ENCODE measurements around the gene BSN. TPM values are rescaled to one million over a fixed set of nuclear protein-coding genes. Genes with fewer than 3 reads are reported as not detected.
"Not testable (repeated sequence)": the region's sequence is repeated elsewhere in the genome, so short reads cannot be mapped to it uniquely, and the experiment has no call there.

Gene BSN
- total and polyA plus RNA-seq, 8 donors, result 0.26 to 1.1 (median 0.84) TPM

- peaks cover 0 to 86% of the 10 kb centered on the region in 2 donors for H3K36me3 ChIP-seq
- intact Hi-C loops (cut with DNase I), result no loop called here
- H3K27ac ChIP-seq, result no peak overlapping the region
- H3K4me1 ChIP-seq, result peaks cover 0 to 9% of the 10 kb centered on the region in 2 donors
- H3K27me3 ChIP-seq, result peaks cover 0 to 13% of the 10 kb centered on the region in 2 donors
- no peak for ATAC-seq
- no peak overlapping the region for H3K4me3 ChIP-seq
- DNase-seq, result no peak
- no peak for TF ChIP-seq CTCF (IDR thresholded peaks at IDR 0.05)
- H3K9me3 ChIP-seq, result no peaks in the 10 kb centered on the region
Observed at GRCh38 chr3:49681543-49681942, 127.3 kb downstream of the BSN start.

- intact Hi-C loops (cut with DNase I), result no loop called here
- Histone ChIP-seq H3K36me3 (peaks cover 0 to 70% of the 10 kb centered on the region in 2 donors), H3K27ac (no peak overlapping the region), H3K4me3 (no peak overlapping the region), H3K27me3 (peaks cover 0 to 23% of the 10 kb centered on the region in 2 donors), H3K4me1 (peaks cover 0 to 9% of the 10 kb centered on the region in 2 donors), H3K9me3 (no peaks in the 10 kb centered on the region)
- no peak for DNase-seq
- no peak for TF ChIP-seq CTCF (IDR thresholded peaks at IDR 0.05)
- no peak for ATAC-seq
Observed at GRCh38 chr3:49683162-49683561, 128.9 kb downstream of the BSN start.

GRCh38 chr3:49684453-49684852 is 130.2 kb downstream of the BSN start:
- H3K4me3 ChIP-seq; H3K27ac ChIP-seq; H3K9me3 ChIP-seq; intact Hi-C loops (cut with DNase I); ATAC-seq: not testable (repeated sequence)
- peaks cover 0 to 57% of the 10 kb centered on the region in 2 donors for H3K36me3 ChIP-seq
- peaks cover 0 to 23% of the 10 kb centered on the region in 2 donors for H3K27me3 ChIP-seq
- DNase-seq, result peak in 1 of 4 donors; percentile 19
- H3K4me1 ChIP-seq, result peaks cover 0 to 18% of the 10 kb centered on the region in 2 donors

GRCh38 chr3:49685103-49685502 is 130.8 kb downstream of the BSN start:
- H3K4me1 ChIP-seq, result peaks cover under 1 to 22% of the 10 kb centered on the region in 2 donors
- H3K4me3 ChIP-seq; H3K27ac ChIP-seq; intact Hi-C loops (cut with DNase I); H3K9me3 ChIP-seq; ATAC-seq: not testable (repeated sequence)
- DNase-seq, result peak in 1 of 4 donors; percentile 54
- peaks cover 0 to 23% of the 10 kb centered on the region in 2 donors for H3K27me3 ChIP-seq
- peaks cover 0 to 51% of the 10 kb centered on the region in 2 donors for H3K36me3 ChIP-seq

GRCh38 chr3:49685846-49686245 is 131.6 kb downstream of the BSN start:
- ATAC-seq (peak; percentile 1), DNase-seq (peak in 1 of 4 donors; percentile 70)
- Histone ChIP-seq H3K27me3 (peaks cover 0 to 23% of the 10 kb centered on the region in 2 donors), H3K4me3 (peak overlapping the region in 1 of 2 donors; percentile 36), H3K4me1 (peaks cover 7 to 29% of the 10 kb centered on the region in 2 donors), H3K36me3 (peaks cover 0 to 43% of the 10 kb centered on the region in 2 donors)
- intact Hi-C loops (cut with DNase I); H3K9me3 ChIP-seq; H3K27ac ChIP-seq: not testable (repeated sequence)

GRCh38 chr3:49686346-49686745 is 132.1 kb downstream of the BSN start:
- peaks cover 0 to 23% of the 10 kb centered on the region in 2 donors for H3K27me3 ChIP-seq
- H3K9me3 ChIP-seq; H3K27ac ChIP-seq; intact Hi-C loops (cut with DNase I): not testable (repeated sequence)
- peak in 3 of 4 donors; percentile 33 to 92 (median 68) for DNase-seq
- peak overlapping the region; percentile 35 to 36 for H3K4me3 ChIP-seq
- H3K4me1 ChIP-seq, result peaks cover 9 to 34% of the 10 kb centered on the region in 2 donors
- H3K36me3 ChIP-seq, result peaks cover 0 to 38% of the 10 kb centered on the region in 2 donors
- ATAC-seq, result peak; percentile 81

- H3K4me3 ChIP-seq, result peak overlapping the region; percentile 35 to 36
- H3K27ac ChIP-seq, result not testable (repeated sequence)
- DNase-seq, result peak; percentile 27 to 89 (median 70)
Observed at GRCh38 chr3:49686769-49687423, 132.6 kb downstream of the BSN start.

GRCh38 chr3:49687424-49687795 is 133.1 kb downstream of the BSN start:
- H3K27ac ChIP-seq, H3K4me3 ChIP-seq: not testable (repeated sequence)
- H3K4me1 ChIP-seq, result peaks cover 9 to 44% of the 10 kb centered on the region in 2 donors

More at GRCh38 chr3:49686769-49687423, 132.6 kb downstream of the BSN start:
- H3K4me1 ChIP-seq, result peaks cover 9 to 40% of the 10 kb centered on the region in 2 donors
- H3K9me3 ChIP-seq; intact Hi-C loops (cut with DNase I): not testable (repeated sequence)
- H3K27me3 ChIP-seq, result peaks cover 0 to 23% of the 10 kb centered on the region in 2 donors
- peaks cover 0 to 33% of the 10 kb centered on the region in 2 donors for H3K36me3 ChIP-seq
- ATAC-seq, result peak; percentile 81

GRCh38 chr3:49688338-49689045 is 134.2 kb downstream of the BSN start:
- H3K9me3 ChIP-seq; intact Hi-C loops (cut with DNase I); DNase-seq; ATAC-seq: not testable (repeated sequence)
- peaks cover 0 to 23% of the 10 kb centered on the region in 2 donors for H3K27me3 ChIP-seq
- H3K27ac ChIP-seq, result peak overlapping the region; percentile 55 to 82
- peaks cover 9 to 44% of the 10 kb centered on the region in 2 donors for H3K4me1 ChIP-seq
- peaks cover 0 to 17% of the 10 kb centered on the region in 2 donors for H3K36me3 ChIP-seq
- H3K4me3 ChIP-seq, result peak overlapping the region; percentile 98 to 99

More at GRCh38 chr3:49687424-49687795, 133.1 kb downstream of the BSN start:
- peaks cover 0 to 28% of the 10 kb centered on the region in 2 donors for H3K36me3 ChIP-seq
- intact Hi-C loops (cut with DNase I); H3K9me3 ChIP-seq; ATAC-seq; DNase-seq: not testable (repeated sequence)
- peaks cover 0 to 23% of the 10 kb centered on the region in 2 donors for H3K27me3 ChIP-seq
